GM18873 (cell line): Measurements from ENCODE around the gene MAN1A1.

Experiments used
- ATAC-seq: cut with Tn5 transposase; IDR thresholded peaks from one replicate; pipeline ENCODE4 v1.9.1; 2021; ENCODE audit warnings: mild to moderate bottlenecking, moderate library complexity, moderate number of reproducible peaks; ENCODE audit not compliant: unreplicated experiment, low FRiP score

The MAN1A1 gene

DNA sequence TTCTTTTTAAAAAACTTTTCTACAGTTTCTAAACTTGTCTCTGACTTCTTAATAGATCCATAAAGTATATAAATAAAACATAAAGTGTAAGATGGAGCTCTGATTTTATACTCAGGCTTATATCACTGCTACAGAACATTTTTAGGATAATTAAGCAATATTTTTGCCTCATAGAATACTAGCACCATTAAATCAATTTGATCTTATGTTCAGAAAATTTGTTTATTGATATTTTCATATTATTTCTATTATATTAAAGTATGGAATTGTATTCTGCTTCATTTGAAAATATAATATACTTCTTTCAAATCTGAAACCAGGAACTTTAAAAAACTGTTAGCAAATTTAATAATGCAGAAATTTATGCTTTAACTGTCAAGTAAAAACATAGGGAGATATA, 106.5 kb downstream of the MAN1A1 start:
- ATAC-seq: no peak

DNA sequence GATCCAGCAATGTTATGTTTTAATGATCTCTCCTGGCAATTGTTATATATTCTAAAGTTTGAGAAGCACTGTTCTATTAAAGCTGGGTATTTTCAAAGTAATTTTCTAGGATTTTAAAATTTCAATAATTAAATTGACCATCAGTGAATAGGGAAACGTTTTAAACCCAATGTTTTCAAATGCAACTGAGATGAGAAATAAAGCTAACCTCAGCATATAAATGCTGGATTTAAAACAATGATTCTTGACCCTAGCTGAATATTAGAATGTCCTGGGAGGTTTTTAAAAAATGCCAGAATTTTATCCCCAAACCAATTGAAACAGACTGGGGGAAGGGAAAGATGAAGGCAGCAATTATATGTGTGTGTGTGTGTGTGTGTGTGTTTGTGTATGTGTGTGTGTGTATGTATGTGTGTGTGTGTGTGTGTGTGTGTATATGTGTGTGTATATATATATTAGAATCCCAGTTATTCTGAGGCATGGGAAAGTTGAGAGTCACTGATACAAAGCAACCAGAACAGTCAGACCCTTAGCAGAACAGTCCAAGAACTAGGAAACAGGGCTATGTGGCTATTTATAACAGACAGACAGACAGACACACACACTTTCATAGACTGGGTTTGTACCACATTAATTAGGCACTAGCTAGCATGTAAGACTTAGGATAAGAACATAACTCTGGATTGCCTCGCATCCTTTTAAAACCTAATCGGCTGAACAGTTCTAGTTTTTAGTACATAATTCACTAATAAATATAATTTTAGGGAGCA, 107.8 kb downstream of the MAN1A1 start:
- ATAC-seq: no peak

DNA sequence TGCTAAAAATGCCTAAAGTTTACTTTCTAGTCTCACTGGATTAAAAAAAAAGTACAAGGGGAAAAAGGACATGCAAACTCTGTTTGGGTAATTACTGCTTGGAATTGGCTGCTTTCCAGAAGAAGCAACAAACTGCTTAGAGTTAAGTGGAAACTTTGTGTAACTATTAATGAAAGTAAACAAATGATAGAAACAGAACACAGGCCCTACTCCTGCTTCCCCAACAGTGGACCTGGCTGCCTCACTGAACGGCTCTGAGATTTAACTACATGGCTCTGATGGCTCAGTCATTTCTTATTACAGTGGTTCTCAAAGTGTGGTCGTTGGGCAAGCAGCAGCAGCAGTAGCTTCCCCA, 108.5 kb downstream of the MAN1A1 start:
- no peak for ATAC-seq

DNA sequence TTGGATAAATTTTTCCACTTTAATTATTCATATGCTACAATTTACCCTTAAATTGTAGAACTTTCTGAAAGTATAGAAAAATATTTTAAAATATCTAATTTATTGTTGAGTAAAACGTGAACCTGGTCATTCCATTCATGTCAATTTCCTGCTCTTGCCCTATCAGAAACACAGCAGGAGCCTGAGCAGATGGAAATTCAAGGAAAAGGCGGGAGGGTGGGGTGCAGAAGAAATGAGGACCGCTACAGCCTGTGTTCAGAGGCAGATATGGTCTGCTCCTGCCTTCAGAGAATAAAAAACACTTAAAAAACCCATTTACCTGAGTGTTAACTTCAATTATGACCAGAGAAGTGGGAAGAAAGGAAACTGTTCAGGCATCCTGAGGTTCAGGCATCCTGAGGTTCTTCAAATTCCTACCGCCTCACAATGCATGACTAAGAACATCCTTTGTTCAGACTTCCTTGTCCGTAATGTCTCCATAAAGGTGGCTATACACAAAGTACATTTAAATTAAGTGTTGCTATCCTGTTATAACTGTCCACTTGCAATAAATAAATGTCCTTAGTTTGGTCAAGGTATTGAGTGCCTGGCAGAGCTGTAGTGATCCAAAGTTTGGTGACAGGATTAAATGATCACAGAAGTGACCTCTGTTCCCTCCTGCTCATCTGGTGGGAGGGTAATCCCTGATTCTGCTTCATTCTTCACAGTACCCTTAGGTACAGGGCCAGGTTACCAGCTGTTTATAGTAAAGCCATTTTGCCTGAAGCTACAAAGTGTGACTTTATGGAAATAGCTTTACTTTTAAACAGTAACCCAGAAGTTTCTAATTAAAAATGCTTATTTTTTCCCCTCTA, 109.1 kb downstream of the MAN1A1 start:
- ATAC-seq: no peak

DNA sequence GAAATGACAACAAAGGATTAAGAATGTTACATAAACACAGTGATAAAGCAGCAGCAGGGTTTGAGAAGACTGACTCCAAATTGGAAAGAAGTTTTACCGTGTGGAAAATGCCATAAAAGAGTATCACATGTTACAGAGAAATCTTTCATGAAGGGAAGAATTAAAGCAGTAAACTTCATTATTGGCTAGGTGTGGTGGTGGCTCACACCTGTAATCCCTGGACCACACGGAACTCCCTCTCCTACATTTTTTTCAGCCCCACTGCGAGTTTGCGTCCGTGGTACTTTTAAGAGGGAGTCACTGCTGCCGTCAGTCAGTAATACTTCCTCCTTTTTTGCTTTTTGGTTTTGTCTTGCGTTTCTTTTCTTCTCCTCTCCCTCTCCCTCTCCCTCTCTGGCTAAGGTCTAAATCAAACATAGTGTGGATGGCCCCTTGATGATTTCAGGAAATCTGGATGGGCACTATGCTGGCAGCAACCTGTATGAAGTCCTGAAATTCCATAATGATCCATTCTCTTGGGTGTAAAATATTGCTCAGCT, 112.3 kb downstream of the MAN1A1 start:
- ATAC-seq: no peak

DNA sequence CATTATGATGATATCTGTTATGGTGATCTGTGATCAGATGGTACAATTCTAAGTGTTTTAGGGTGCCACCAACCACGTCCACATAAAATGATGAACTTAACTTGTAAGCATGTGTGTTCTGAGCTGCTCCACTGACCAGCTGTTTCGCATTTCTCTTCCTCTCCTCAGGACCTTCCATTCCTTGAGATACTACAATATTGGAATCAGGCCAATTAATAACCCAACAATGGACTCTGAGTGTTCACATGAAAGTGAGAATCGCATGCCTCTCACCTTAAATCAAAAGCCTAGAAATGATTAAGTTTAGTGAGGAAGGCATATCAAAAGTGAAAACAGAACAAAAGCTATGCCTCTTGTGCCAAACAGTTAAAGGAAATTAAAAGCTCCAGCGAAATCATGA, 114.6 kb downstream of the MAN1A1 start:
- ATAC-seq: no peak

DNA sequence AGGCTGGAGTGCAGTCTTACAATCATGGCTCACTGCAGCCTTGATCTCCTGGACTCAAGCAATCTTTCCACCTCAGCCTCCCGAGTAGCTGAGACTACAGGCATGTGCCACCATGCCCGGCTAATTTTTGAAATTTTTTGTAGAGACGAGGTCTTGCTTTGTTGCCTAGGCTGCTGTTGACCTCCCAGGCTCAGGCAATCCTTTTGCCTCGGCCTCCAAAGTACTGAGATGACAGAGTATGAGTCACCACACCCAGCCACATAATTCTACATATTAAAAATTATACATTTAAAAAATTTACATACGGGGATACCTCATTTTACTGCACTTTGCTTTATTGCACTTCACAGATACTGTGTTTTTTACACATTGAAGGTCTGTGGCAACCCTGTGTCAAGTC, 115.1 kb downstream of the MAN1A1 start:
- ATAC-seq: no peak

DNA sequence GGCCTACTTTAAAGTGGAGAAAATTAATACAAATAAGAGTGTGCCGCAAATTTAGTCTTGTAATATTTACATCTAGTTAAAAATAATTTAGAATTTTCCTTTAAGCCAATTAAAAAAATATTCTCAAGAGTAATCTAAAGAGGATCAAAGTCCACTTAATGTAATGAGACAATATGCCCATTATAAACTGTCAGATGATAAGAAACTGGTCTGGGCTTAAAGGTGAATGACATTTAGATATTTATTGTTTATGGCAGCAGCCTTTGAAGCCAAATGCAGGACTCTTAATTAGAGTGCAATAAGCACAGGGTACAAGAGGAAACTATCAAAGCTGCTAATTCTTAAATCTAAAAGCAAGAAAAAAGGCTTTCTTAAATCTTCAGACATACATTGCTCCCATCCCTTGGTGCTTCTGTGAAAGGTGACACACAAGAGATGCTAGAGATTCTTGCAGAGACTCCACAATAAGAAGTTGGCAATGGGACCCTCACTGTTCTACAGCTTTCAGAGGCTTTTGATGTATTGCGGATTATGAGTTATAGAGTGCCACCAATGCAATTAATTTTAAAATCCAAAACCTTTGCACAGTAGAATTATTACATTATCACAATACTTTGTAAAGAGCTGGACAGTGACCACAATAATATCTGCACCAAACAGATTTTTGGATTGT, 116.1 kb downstream of the MAN1A1 start:
- ATAC-seq: no peak

DNA sequence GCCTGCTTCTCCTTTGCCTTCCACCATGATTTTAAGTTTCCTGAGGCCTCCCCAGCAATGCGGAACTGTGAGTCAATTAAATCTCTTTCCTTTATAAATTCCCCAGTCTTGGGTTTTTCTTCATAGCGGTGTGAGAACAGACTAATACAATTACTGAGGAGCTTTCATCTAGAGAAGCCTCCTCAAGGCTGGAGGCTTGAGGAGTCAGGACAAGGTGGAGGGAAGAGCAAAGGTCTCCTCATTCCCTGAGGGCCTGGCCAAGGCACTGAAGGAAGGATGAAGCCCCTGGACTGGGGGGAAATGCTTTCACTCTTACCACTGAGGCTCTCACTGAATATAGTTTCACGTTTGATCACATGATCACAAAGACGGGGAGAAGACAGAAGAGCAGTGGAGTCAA, 118.2 kb downstream of the MAN1A1 start:
- ATAC-seq: no peak

DNA sequence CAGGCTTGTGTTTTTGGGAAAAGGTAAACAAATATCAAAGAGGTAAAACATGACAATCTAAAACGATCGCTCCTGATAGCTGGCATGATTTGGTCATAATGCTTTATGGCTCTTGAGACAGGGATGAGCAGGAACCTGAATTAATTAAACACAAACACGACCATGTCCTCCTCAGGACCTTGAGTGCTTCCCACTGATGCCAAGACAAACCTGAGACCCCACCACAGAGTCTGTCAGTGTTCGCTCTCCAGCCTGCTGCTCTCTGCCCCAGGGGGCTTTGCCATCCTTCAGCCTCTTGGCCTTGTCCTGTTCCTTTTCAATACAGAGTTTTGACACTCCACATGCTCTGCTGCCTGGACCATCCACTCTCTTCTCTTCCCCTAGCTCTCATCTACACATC, 119.4 kb downstream of the MAN1A1 start:
- ATAC-seq: no peak

DNA sequence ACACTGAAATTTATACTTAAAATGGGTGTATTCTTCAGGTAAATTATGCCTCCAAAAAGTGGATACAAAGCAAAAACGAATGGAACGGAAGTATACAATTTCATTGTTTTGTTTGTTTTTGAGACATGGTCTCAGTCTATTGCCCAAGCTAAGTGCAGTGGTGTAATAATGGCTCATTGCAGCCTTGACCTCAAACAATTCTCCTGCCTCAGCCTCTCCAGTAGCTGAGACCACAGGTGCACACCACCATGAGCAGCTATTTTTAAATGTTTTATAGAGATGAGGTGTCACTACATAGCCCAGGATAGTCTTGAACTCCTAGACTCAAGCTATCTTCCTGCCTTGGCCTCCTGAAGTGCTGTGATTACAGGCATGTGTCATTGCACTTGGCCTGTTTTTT, 122.2 kb downstream of the MAN1A1 start:
- ATAC-seq: no peak

DNA sequence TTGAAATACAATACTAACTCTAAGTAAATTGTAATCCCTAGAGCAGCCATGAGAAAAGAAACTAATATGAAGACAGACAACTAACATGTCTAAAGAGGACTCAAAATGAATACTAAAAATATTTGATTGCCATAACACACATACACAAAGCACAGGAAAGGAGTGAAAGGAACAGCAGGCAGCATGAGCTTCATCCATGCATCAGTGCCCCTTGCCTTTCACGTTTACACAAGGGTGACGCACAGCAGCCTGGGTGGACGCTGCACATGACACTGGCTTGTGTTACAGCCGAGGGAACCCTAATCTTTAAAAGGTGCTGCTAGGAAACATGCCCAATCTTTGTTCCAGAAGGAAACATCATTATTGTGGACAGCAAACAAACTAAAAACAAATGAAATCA, 123.5 kb downstream of the MAN1A1 start:
- ATAC-seq: no peak

DNA sequence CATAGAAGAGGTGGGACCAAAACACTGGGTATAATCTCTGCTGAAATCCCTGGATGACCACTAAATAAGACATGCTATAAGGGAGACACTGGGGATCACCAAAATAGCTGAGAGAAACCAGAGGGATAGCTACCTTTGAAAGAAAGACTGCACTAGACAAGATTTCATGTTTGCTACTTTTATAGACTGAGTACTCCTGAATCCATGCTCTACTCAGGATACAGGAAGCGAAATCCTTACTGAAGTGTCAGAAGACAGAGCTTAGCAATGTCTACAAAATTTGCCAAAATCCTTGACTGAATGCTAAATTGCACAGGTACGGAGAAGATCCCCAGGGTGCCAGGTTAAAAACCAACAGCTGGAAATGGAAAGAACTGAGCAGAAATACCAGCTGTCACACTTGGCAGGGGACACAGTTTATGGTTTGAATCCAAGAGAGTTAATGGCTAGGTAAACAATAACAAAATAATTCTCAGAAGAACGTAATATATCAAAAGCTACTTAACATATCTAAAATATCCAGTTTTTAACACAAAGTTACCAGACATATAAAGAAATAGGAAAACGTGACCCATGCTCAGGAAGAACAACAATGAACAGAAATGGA, 125.4 kb downstream of the MAN1A1 start:
- ATAC-seq: no peak

DNA sequence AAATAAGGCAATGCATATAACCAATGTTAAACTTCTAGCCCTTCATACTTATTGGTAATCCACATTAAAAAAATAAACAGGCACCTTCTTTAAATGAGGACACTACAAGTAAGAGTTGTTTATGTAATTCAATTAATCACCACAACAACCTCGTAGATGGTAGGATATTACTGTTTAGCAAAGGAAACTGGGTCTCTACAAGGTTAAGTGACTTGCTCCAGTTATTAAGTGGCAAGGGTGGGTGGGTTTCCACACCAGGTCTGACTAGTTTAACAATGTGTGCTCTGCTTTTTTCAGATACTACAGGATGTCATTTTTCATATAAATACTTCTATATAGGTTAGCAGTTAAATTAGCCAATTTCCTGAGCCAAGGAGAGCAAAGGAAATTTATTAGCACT, 129.1 kb downstream of the MAN1A1 start:
- ATAC-seq: no peak

DNA sequence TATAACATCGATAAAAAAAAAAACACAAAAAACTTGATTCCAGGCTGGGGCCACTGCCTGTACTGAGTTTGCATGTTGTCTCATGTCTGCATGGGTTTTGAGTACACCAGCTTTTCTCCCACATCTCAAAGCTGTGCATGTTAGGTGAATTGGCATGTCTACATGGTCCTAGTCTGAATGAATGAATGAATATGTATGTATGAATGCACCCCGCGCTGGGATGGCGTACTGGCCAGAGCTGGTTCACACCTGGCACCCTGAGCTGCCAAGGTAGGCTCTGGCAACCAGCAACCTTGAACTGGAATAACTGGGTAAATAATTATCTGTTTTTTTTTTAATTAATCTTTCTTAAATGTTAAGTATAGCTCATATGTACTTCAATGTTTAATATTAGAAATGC, 131.0 kb downstream of the MAN1A1 start:
- ATAC-seq: no peak

DNA sequence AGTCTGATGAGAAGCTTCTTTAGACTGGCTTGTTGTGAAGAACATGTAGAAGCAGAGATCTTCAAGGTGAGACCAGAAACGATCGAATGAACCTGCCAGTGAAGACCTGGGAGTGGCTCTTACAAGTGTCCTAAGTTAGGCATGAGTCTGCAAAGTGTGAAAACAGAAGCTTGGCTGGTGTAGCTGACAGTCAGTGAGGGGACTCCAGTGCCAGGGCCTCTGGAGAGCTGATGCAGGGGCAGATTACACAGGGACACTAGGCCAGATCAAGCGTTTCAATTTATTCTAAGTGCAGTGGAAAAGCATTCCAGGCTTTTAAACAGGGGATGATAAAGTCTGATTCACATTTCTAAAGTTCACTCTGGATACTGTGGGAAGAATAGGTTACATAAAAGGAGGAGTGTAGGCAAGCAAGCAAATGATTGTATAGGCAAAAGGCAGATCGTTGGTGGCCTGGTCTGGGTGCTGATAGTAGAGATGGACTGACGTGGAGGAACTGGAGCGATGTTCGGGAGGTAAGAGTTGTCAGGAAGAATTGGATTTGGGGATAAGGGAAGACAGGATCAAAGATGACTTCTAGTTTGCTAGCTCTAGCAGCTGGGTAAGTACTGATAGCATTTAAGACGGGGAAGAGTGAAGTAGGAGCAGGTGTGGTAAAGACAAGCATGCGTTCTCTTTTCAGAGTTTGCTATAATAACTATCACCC, 133.5 kb downstream of the MAN1A1 start:
- ATAC-seq: no peak

DNA sequence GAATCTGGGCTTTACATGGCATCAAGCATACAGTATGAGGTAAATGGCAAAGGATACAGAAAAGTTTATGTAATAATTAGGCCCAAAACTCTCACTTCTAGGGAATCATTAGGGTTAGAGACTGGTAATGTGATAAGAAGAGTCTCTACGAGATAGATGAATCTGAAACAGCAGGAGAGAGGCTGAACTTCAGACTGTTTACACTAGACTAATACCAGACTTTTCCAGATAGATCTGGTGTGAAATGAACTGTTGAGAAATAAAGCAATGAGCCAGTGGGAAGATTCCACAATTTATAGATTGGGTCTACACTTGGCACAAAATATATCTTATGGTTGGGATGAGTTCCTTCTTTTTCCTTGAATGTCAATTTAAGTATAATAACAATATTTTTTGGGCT, 134.3 kb downstream of the MAN1A1 start:
- ATAC-seq: no peak

DNA sequence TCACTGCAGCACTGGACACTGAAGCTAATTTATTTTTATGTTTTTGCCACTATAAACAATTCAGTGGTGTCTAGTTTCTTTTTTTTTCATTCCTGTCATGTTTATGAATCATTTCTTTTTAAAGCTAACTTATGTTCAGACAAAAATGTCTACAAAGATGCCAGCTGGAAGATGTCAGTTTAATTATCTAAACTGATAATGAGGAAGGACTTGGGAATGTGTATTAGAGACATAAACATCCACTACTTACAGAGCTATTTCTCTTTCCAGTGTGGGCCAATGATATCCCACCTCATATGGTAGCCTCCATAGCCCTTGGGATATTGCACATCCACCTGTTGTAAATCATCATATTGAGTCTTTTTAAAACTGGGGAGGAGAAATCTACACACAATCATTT, 139.0 kb downstream of the MAN1A1 start:
- ATAC-seq: no peak

DNA sequence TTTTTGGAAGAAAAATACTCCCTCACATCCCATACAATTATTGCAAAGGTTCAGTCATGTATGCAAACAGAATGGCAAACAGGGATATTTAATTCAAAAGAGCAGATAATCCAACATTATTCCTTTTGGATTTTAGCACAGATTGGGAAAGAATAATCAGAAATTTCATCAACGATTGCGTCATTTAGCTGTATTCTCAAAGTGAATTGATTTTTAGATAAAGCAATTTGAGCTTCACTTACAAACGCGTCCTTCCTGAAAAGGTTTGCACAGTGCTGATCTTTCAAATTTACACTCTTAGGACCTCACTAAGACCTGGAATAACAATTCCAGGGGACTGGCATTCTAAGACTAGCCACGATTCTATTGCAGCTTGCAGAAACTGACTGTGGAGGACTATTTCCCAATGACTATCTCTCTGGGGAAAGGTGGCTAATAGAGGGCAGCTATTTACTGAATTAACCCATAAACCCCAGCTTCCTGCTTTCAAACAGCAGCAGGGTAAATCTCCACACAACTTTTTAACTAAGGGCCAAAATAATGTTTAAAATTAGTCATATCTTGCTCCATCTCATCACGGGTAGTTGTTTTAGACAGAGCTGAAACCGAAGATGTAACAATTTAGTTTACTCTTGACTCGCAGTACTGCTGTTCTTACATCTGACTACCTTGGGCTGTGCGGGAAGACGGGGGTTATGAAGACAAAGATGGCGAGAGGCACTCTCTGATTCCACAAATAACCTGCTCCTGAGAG, 139.9 kb downstream of the MAN1A1 start:
- ATAC-seq: peak; percentile 61
